SIG-M5 treated with dmso at 0.1 percent for 504 hours (cell line): ENCODE data around the gene NUMBL.
"Not testable (repeated sequence)": the region's sequence is repeated elsewhere in the genome, so short reads cannot be mapped to it uniquely, and the experiment has no call there.

ENCODE experiments used
- DNase-seq: peaks from one replicate; lab custom pipeline; 2025; ENCODE audit not compliant: unreplicated experiment; lab: John Stamatoyannopoulos, UW

The NUMBL gene

GRCh38 chr19:40690050-40690692, at the start of gene NUMBL:
NUMBL (minus strand) TSS chr19:40690651; CDS start chr19:40690483, 168 bp downstream.
- no peak for DNase-seq

- no peak for DNase-seq
Observed at GRCh38 chr19:40739030-40739839, 48.8 kb upstream of the NUMBL start.

- DNase-seq: no peak
Observed at GRCh38 chr19:40737102-40737644, 46.7 kb upstream of the NUMBL start.

GRCh38 chr19:40736661-40737060, 46.2 kb upstream of the NUMBL start:
- DNase-seq: no peak

- no peak for DNase-seq
Observed at GRCh38 chr19:40735013-40735771, 44.7 kb upstream of the NUMBL start.

- DNase-seq: no peak
Observed at GRCh38 chr19:40733149-40733548, 42.7 kb upstream of the NUMBL start.

- DNase-seq: not testable (repeated sequence)
Observed at GRCh38 chr19:40732304-40732703, 41.9 kb upstream of the NUMBL start.

GRCh38 chr19:40730065-40730464, 39.6 kb upstream of the NUMBL start:
- DNase-seq: not testable (repeated sequence)

- peak; percentile 64 for DNase-seq
Observed at GRCh38 chr19:40726279-40726678, 35.8 kb upstream of the NUMBL start.

GRCh38 chr19:40724855-40725254, 34.4 kb upstream of the NUMBL start:
- DNase-seq: no peak

GRCh38 chr19:40724315-40724714, 33.9 kb upstream of the NUMBL start:
- no peak for DNase-seq

GRCh38 chr19:40723661-40724254, 33.3 kb upstream of the NUMBL start:
- DNase-seq: no peak

- DNase-seq: no peak
Observed at GRCh38 chr19:40721936-40722661, 31.6 kb upstream of the NUMBL start.

GRCh38 chr19:40721140-40721486, 30.7 kb upstream of the NUMBL start:
- no peak for DNase-seq

GRCh38 chr19:40719414-40719894, 29.0 kb upstream of the NUMBL start:
- DNase-seq: no peak

GRCh38 chr19:40718774-40719391, 28.4 kb upstream of the NUMBL start:
- peak; percentile 38 for DNase-seq

GRCh38 chr19:40717880-40718773, 27.7 kb upstream of the NUMBL start:
- no peak for DNase-seq

GRCh38 chr19:40717325-40717879, 27.0 kb upstream of the NUMBL start:
- no peak for DNase-seq
